HCT116 (cell line): ENCODE measurements around the gene PLCXD1.
"Not testable (repeated sequence)": the region's sequence is repeated elsewhere in the genome, so short reads cannot be mapped to it uniquely, and the experiment has no call there.

Source experiments
- CBX3 ChIP-seq: IDR thresholded peaks from 2 replicates; pipeline ENCODE4 v1.6.1; 2012; ENCODE audit warnings: low read depth
- CTCF ChIP-seq, 3 experiments: fragments of 200-600 bp in 1 of 3; sonication (generic) in 1 of 3; IDR thresholded peaks in 2 of 3; conservative IDR thresholded peaks in 1 of 3; 2 replicates each; pipeline ENCODE4 v1.5.1; 2012 to 2017; ENCODE audit warnings: low read depth in 2 of 3, low read length in 2 of 3, antibody characterized with exemption in 1 of 3, borderline replicate concordance in 1 of 3, control low read depth in 1 of 3, mild to moderate bottlenecking in 1 of 3, mixed read lengths in 1 of 3, mixed run types in 1 of 3, moderate library complexity in 1 of 3; ENCODE audit not compliant: insufficient read depth in 1 of 3
- EZH2phosphoT487 ChIP-seq: fragments of 200-600 bp; IDR thresholded peaks from 2 replicates; pipeline ENCODE4 v1.6.1; 2018; ENCODE audit warnings: antibody characterized with exemption, borderline replicate concordance
- POLR2A ChIP-seq: IDR thresholded peaks from 2 replicates; pipeline ENCODE4 v1.7.0; 2011; ENCODE audit warnings: borderline replicate concordance; ENCODE audit not compliant: insufficient read depth, insufficient read length; ENCODE audit errors: extremely low read depth
- POLR2AphosphoS5 ChIP-seq: IDR thresholded peaks from 2 replicates; pipeline ENCODE4 v1.6.1; 2011; ENCODE audit warnings: mild to moderate bottlenecking, low read depth, low read length, moderate library complexity
- SIN3A ChIP-seq: IDR thresholded peaks from 2 replicates; pipeline ENCODE4 v1.6.1; 2012; ENCODE audit warnings: low read depth
- TCF7L2 ChIP-seq: IDR thresholded peaks from 2 replicates; pipeline ENCODE4 v1.7.0; 2011; ENCODE audit warnings: borderline replicate concordance, inconsistent platforms; ENCODE audit not compliant: insufficient read depth, insufficient read length; ENCODE audit errors: extremely low read depth

- not testable (repeated sequence) for TF ChIP-seq EZH2phosphoT487; CTCF (IDR thresholded peaks at IDR 0.05 in 2 of 3, conservative IDR thresholded peaks at IDR 0.05 in 1 of 3; ENCODE audit: borderline replicate concordance in 1 of 3, insufficient read depth in 1 of 3, low read depth in 2 of 3, low read length in 2 of 3); POLR2A; CBX3; SIN3A; POLR2AphosphoS5; TCF7L2
Observed at GRCh38 chrX:257054-257453, 24.1 kb upstream of the PLCXD1 start.
